ENCODE results near the gene FRS2.

FRS2 gene

DNA sequence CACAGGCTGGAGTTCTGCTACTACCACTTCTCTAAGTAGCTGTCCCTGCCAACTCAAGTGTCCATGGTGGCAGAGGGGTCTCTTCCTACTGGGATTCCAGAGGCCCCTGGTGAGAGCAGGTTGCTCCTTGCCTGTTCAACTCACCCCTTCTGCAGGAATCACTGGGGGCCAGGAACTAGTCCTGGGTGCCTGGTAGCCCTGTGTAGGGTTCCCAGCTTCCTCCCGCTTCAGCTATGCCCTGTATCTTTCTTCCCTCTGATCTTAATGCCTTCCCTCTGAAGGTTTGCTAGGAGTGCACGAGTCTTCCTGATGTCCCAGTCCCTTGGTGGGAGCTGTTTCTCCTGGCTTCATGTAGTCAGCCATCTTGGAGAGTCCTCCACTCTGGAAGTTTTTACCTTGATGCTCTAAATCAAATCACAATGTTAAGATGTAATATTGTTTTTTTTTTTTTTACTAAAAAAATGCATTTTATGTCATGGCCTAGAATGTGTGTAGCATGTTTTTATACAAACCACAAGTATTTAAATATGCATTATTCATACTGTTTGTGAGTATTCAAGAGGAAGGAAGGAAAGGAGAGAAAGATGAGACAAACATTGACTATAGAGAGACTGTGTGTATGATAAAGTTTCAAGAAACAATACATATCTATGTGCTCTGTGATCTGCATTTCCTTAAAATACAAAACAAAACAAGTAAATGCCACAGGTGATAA, 54.7 kb downstream of the FRS2 start:
- no peak for DNase-seq (ENCODE audit: low read depth in 2 of 2, low spot score in 1 of 2)

DNA sequence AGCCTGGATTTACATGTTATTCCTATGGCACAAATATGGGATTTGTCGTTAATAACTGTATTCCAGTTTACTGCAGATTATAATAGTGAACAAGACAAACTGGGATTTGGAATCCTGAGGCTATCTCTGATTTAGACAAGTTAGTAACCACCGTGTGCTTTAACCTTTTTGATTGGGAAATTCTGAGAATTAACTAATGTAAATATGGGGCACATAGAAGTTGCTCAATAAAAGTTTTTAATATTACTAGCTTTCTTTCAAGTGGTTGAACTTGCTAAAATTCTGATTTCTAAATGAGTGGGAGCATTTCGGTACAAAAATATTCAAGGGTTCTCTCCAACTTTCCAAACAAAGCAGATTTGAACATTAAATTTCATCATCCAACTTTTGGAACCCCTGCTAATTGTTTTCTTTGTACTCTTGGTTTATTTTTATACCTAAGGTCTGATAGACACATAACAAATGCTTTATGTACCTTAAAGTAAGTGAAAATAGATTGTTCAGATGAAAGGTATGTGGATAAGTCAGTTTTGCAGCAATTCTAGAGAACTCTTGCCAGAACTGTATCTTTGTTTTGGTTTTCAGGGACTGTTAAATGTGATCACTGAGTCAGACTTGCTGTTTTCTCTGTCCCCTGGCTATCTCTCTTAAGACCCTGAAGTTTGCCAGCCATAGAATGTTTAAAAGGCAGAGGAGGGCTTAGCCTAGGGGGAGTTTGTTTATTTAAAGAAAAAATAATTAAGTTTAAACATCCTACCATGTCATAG, 57.5 kb downstream of the FRS2 start:
- no peak for DNase-seq (ENCODE audit: low read depth in 2 of 2, low spot score in 1 of 2)

DNA sequence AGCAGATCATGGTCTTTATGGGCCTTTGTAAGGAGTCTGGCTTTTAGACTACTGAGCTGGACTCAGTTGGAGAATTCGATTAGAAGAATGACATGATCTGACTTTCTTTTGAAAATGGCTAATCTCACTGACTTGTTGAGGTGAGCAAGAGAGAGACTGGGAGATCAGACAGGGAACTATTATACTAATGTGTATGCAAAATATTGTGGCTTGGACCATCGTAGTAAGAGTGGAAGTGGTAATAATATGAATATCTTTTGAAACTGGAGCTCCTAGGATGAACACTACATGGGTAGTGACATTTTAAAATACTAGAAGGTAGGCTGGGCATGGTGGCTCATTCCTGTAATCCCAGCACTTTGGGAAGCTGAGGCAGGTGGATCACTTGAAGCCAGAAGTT, 58.8 kb downstream of the FRS2 start:
- no peak for DNase-seq (ENCODE audit: low read depth in 2 of 2, low spot score in 1 of 2)

DNA sequence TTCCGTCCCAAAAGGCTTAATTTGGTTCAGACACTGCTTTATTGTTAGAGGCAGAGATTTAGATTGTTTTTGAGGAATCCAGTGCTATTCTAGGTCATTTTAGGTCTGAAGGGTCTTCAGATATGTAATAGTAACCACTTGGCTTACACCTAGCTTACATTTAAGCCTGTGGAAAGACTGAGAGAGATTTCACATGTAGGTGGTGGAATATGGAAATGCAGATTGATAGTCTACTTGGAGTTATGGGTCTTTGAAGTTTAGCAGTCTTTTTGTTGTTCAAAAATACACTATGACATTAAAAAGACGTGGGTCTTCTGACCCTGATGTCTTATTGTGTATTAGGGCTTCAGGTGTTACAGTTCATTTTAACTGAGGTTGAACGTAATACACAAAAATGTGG, 63.7 kb downstream of the FRS2 start:
- no peak for DNase-seq (ENCODE audit: low read depth in 2 of 2, low spot score in 1 of 2)

GRCh38 chr12:69534389-69534822, 64.2 kb downstream of the FRS2 start:
- peak in 1 of 2 donors; percentile 0 for DNase-seq (ENCODE audit: low read depth in 2 of 2, low spot score in 1 of 2)

DNA sequence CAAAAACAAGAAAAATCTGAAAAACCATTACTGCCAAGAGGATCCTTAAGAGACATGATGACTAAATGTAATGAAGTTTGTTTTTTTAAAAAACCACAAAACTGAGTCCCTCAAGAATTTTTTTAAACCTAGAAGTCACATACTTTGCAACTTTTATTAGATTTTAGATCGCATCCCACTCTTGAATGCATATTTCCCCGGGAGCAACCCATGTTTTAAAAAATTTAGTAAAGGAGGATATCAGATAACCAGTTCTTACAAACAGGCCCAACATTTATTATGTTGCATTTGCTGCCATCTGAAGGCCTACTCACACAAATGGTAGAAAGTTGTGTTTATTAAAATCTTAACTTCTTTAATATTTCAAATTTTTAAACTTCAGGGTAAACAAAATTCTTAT, 70.8 kb downstream of the FRS2 start:
- DNase-seq (ENCODE audit: low read depth in 2 of 2, low spot score in 1 of 2) = no peak

GRCh38 chr12:69544087-69544486, 73.9 kb downstream of the FRS2 start:
- DNase-seq (ENCODE audit: low read depth in 2 of 2, low spot score in 1 of 2) = no peak

DNA sequence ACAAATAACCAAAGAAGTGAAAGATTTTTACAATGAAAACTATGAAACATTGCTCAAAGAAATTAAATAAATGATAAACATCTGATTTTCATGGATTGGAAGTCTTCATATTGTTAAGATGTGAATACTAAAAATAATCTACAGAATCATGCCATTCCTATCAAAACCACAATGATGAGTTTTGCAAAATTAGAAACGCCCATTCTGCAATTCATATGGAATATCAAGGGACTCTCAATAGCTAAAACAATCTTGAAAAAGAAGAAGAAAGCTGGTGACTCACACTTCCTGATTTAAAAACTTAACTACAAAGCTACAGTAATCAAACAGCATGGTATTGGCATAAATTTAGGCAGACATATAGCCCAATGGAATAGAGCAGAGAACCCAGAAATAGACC, 74.9 kb downstream of the FRS2 start:
- no peak for DNase-seq (ENCODE audit: low read depth in 2 of 2, low spot score in 1 of 2)

GRCh38 chr12:69546693-69547438, 76.7 kb downstream of the FRS2 start:
- DNase-seq (ENCODE audit: low read depth in 2 of 2, low spot score in 1 of 2) = no peak

DNA sequence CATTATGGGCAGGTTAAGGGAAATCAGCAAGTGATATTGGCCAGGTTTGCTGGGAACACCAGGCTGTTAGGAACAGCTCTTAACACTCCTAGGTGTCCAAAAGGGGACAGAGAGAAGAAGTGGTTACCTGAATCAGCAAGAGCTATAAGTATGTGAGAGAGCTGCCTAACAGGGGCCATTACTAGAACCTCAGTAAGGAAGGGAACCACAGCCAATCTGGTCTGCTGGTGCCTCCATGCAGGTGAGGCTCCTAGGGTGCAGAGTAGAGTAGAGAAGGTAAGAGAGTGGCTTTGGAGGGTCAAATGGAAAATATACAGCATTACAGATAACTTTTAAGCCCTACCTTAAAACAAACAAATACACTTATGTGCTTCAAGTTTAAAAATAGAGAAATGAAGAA, 78.5 kb downstream of the FRS2 start:
- no peak for DNase-seq (ENCODE audit: low read depth in 2 of 2, low spot score in 1 of 2)

- DNase-seq (ENCODE audit: low read depth in 2 of 2, low spot score in 1 of 2) = no peak
These were observed 80.6 kb downstream of the FRS2 start for GRCh38 chr12:69550569-69551350.

GRCh38 chr12:69553628-69554248, 83.5 kb downstream of the FRS2 start:
- no peak for DNase-seq (ENCODE audit: low read depth in 2 of 2, low spot score in 1 of 2)

- DNase-seq (ENCODE audit: low read depth in 2 of 2, low spot score in 1 of 2) = no peak
These were observed 85.3 kb downstream of the FRS2 start for GRCh38 chr12:69555461-69555860.

DNA sequence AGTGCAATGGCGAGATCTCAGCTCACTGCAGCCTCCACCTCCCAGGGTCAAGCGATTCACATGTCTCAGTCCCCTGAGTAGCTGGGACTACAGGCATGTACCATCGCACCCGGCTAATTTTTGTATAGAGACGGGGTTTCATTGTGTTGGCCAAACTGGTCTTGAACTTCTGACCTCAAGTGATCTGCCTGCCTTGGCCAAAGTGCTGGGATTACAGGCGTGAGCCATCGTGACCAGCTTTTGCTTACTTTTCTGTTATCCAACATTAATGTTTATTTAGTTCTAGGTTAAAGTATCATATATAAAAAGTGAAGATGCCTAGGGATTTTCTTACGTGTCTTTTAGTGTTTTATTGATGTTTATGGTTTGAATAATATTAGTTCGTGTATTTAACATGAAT, 86.2 kb downstream of the FRS2 start:
- no peak for DNase-seq (ENCODE audit: low read depth in 2 of 2, low spot score in 1 of 2)

GRCh38 chr12:69563166-69563762, 93.1 kb downstream of the FRS2 start:
- DNase-seq (ENCODE audit: low read depth in 2 of 2, low spot score in 1 of 2) = no peak

DNA sequence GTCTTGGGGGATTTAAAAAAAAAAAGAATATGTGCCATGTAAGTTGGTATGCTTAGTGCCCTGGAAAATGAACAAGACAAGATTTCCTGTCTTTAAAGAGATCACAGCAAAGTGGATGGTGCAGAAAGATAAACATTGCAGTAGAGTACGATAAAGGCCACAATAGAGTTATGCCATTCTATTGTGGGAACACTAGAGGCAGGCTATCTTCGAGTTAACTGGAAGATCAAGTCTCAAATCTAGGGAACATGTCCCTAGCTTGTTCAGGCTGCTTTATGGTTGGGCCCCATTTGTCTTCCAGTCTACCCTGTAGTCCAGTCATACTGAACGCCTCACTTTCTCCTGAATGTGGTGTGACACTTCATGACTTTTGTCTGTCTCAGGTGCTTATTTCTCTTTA, 96.4 kb downstream of the FRS2 start:
- no peak for DNase-seq (ENCODE audit: low read depth in 2 of 2, low spot score in 1 of 2)

DNA sequence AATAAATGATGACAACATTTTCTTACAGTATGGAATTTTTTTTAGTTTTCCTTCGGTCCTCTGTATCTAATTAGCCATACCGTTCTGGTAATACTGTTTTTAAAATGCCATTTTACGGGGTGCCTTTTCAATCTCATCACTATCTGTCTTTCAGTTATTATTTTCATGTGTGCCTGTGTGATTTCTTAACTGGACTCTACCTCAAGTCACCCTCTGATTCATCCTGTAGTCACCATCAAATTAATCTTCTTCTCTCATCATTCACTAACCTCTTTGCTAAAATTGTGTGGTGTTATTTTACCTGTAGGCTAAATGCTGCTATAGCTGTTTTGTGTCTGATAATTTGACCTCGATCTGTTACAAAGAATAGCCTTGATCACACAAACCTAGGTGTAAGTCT, 99.0 kb downstream of the FRS2 start:
- DNase-seq (ENCODE audit: low read depth in 2 of 2, low spot score in 1 of 2) = no peak

- no peak for DNase-seq (ENCODE audit: low read depth in 2 of 2, low spot score in 1 of 2)
These were observed 99.9 kb downstream of the FRS2 start for GRCh38 chr12:69570000-69570516.

DNA sequence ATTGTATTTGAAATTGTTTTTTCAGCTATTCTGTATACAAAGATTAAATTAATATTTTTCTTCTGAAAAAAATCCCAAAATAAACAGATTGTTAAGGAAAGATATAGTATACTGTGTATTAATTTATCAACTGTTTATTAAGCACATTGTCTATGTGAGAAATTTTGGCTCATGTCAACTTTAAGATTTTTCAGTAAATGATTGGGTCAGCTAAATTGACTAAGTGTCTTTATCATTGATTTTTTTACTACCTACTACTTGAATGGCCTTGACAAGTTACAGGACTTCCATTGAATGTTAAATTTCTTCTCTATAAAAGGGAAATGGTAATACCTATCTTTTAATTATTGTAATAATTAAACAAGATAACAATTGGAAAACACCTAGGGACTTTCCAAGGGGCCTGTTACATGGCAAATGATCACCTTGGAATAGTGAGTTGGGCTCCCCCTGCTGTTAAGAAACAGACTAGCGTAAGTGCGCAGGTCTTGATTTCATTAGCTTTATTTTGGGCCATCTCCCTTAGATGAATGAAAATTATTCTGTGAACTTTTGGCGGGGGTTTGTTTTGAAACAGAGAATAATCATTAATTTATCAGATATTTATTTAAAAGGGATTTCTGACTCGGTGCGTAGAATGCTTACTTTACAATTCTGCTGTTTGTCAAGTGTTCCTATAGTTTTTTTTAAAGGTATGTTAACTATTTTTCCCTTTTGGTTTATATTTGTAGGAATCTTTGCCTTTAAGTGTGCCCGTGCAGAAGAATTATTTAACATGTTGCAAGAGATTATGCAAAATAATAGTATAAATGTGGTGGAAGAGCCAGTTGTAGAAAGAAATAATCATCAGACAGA, 100.6 kb downstream of the FRS2 start:
- DNase-seq (ENCODE audit: low read depth in 2 of 2, low spot score in 1 of 2) = peak in 1 of 2 donors; percentile 9

All from stimulated activated CD8-positive, alpha-beta memory T cell treated with anti-CD3 and anti-CD28 coated beads, Interleukin-4, amount 100 ng/mL, for 1 hour (primary cell).